H9 (cell line): ENCODE results near the gene SPNS3. TPM values are rescaled to one million over a fixed set of nuclear protein-coding genes. Genes with fewer than 3 reads are reported as not detected.

Experiments used
- DNase-seq: peaks from one replicate; pipeline ENCODE4 v3.0.0-alpha.2; 2017
- H2AFZ ChIP-seq: one replicate; pipeline ENCODE4 v1.6.1; 2013; ENCODE audit warnings: mild to moderate bottlenecking, low read length, control low read depth, moderate library complexity
- H2AK5ac ChIP-seq: 2 replicates; pipeline ENCODE4 v1.6.1; 2013; ENCODE audit warnings: low read length, control low read depth, mixed read lengths; ENCODE audit not compliant: insufficient read length
- H2BK120ac ChIP-seq: one replicate; pipeline ENCODE4 v1.6.1; 2013; ENCODE audit warnings: low read depth, mild to moderate bottlenecking, low read length, control low read depth, inconsistent platforms; ENCODE audit not compliant: poor library complexity, severe bottlenecking
- H2BK12ac ChIP-seq: 2 replicates; pipeline ENCODE4 v1.6.1; 2013; ENCODE audit warnings: low read length, control low read depth, mixed read lengths, low read depth; ENCODE audit not compliant: insufficient read length
- H2BK15ac ChIP-seq: 2 replicates; pipeline ENCODE4 v1.6.1; 2013; ENCODE audit warnings: low read depth, low read length, control low read depth
- H2BK20ac ChIP-seq: one replicate; pipeline ENCODE4 v1.6.1; 2013; ENCODE audit warnings: low read depth, mild to moderate bottlenecking, low read length, control low read depth, inconsistent platforms; ENCODE audit not compliant: poor library complexity, severe bottlenecking
- H2BK5ac ChIP-seq: 2 replicates; pipeline ENCODE4 v1.6.1; 2013; ENCODE audit warnings: low read length, control low read depth, mixed read lengths; ENCODE audit not compliant: insufficient read length
- H3K14ac ChIP-seq: 2 replicates; pipeline ENCODE4 v1.6.1; 2013; ENCODE audit warnings: low read length, control low read depth; ENCODE audit not compliant: insufficient read depth
- H3K18ac ChIP-seq: 2 replicates; pipeline ENCODE4 v1.6.1; 2013; ENCODE audit warnings: low read depth, mild to moderate bottlenecking, mixed read lengths, low read length, control low read depth; ENCODE audit not compliant: insufficient read length
- H3K23ac ChIP-seq: 2 replicates; pipeline ENCODE4 v1.6.1; 2013; ENCODE audit warnings: low read length, control low read depth, mixed read lengths, low read depth; ENCODE audit not compliant: insufficient read length
- H3K23me2 ChIP-seq: 2 replicates; pipeline ENCODE4 v1.6.1; 2013; ENCODE audit warnings: low read depth, mild to moderate bottlenecking, mixed read lengths, low read length, control low read depth; ENCODE audit not compliant: insufficient read length, poor library complexity, severe bottlenecking
- H3K27ac ChIP-seq: 2 replicates; pipeline ENCODE4 v1.5.1; 2013; ENCODE audit warnings: low read length, control low read depth, mixed read lengths, low read depth; ENCODE audit not compliant: insufficient read length
- H3K27me3 ChIP-seq: 2 replicates; pipeline ENCODE4 v1.6.1; 2013; ENCODE audit warnings: low read length, control low read depth, inconsistent platforms; ENCODE audit not compliant: insufficient read depth
- H3K4ac ChIP-seq: 2 replicates; pipeline ENCODE4 v1.6.1; 2013; ENCODE audit warnings: low read depth, mild to moderate bottlenecking, control low read depth, inconsistent platforms, low read length, moderate library complexity
- H3K4me1 ChIP-seq: 2 replicates; pipeline ENCODE4 v1.6.1; 2013; ENCODE audit warnings: low read length, control low read depth, inconsistent platforms; ENCODE audit not compliant: insufficient read depth
- H3K4me2 ChIP-seq: 2 replicates; pipeline ENCODE4 v1.6.1; 2013; ENCODE audit warnings: low read length, control low read depth, mixed read lengths; ENCODE audit not compliant: insufficient read length, insufficient read depth
- H3K56ac ChIP-seq: 2 replicates; pipeline ENCODE4 v1.6.1; 2013; ENCODE audit warnings: low read depth, mild to moderate bottlenecking, mixed read lengths, low read length, control low read depth; ENCODE audit not compliant: insufficient read length
- H3K79me1 ChIP-seq: 2 replicates; pipeline ENCODE4 v1.6.1; 2013; ENCODE audit warnings: low read depth, mild to moderate bottlenecking, moderate library complexity, low read length, control low read depth, inconsistent platforms; ENCODE audit not compliant: insufficient read depth, poor library complexity, severe bottlenecking
- H3K79me2 ChIP-seq: 2 replicates; pipeline ENCODE4 v1.6.1; 2013; ENCODE audit warnings: low read length, control low read depth, inconsistent platforms; ENCODE audit not compliant: insufficient read depth
- H3K9ac ChIP-seq: 2 replicates; pipeline ENCODE4 v1.6.1; 2013; ENCODE audit warnings: low read length, control low read depth, mixed read lengths; ENCODE audit not compliant: insufficient read length; ENCODE audit errors: extremely low read depth
- H3K9me3 ChIP-seq: one replicate; pipeline ENCODE4 v1.6.1; 2013; ENCODE audit warnings: low read depth, low read length, inconsistent platforms; ENCODE audit not compliant: control insufficient read depth
- H3T11ph ChIP-seq: one replicate; pipeline ENCODE4 v1.6.1; 2013; ENCODE audit warnings: mild to moderate bottlenecking, low read length, control low read depth, inconsistent platforms
- H4K20me1 ChIP-seq: one replicate; pipeline ENCODE4 v1.6.1; 2013; ENCODE audit not compliant: control insufficient read depth, insufficient read length, insufficient read depth
- H4K5ac ChIP-seq: 2 replicates; pipeline ENCODE4 v1.6.1; 2013; ENCODE audit warnings: low read depth, mild to moderate bottlenecking, mixed read lengths, low read length, control low read depth; ENCODE audit not compliant: insufficient read length
- H4K8ac ChIP-seq: replicated peaks from 2 replicates; pipeline ENCODE4 v1.6.1; 2013; ENCODE audit warnings: low read length, control low read depth, mixed read lengths, low read depth; ENCODE audit not compliant: insufficient read length
- H4K91ac ChIP-seq: 2 replicates; pipeline ENCODE4 v1.6.1; 2013; ENCODE audit warnings: low read depth, mild to moderate bottlenecking, moderate library complexity, mixed read lengths, low read length, control low read depth; ENCODE audit not compliant: insufficient read length
- H3K27ac Mint-ChIP-seq, 3 experiments: 2 replicates in 2 of 3; 3 replicates in 1 of 3; pipeline ENCODE4 v1.8.0; 2020 to 2021; ENCODE audit warnings: mixed read lengths in 3 of 3, mild to moderate bottlenecking in 1 of 3, moderate library complexity in 1 of 3
- H3K27me3 Mint-ChIP-seq: 2 replicates; pipeline ENCODE4 v1.8.0; 2021; ENCODE audit warnings: low read depth, mild to moderate bottlenecking, moderate library complexity, mixed read lengths
- H3K36me3 Mint-ChIP-seq, 3 experiments: 2 replicates in 2 of 3; 3 replicates in 1 of 3; pipeline ENCODE4 v1.8.0; 2020 to 2021; ENCODE audit warnings: low read depth in 3 of 3, mixed read lengths in 3 of 3; ENCODE audit not compliant: insufficient read depth in 1 of 3
- H3K4me1 Mint-ChIP-seq, 2 experiments: 2 replicates each; pipeline ENCODE4 v1.8.0; 2020; ENCODE audit warnings: mixed read lengths in 2 of 2
- H3K4me3 Mint-ChIP-seq, 2 experiments: 2 replicates in 1 of 2; 3 replicates in 1 of 2; pipeline ENCODE4 v1.8.0; 2020 to 2021; ENCODE audit warnings: mild to moderate bottlenecking in 2 of 2, mixed read lengths in 2 of 2, moderate library complexity in 1 of 2
- H3K9me3 Mint-ChIP-seq, 2 experiments: 2 replicates in 1 of 2; 3 replicates in 1 of 2; pipeline ENCODE4 v1.8.0; 2020; ENCODE audit warnings: mild to moderate bottlenecking in 2 of 2, mixed read lengths in 2 of 2, moderate library complexity in 1 of 2
- WGBS: extraction: QIAGEN DNeasy Blood & Tissue Kit; methylation state at CpG from one replicate; pipeline ENCODE4 v1.1.7; 2013; ENCODE audit warnings: missing lambda C conversion rate, low lambda C conversion rate, mixed read lengths; ENCODE audit not compliant: insufficient read length; ENCODE audit errors: extremely low coverage; 5-methylcytosine and 5-hydroxymethylcytosine counted together
- total RNA-seq: library from RNA; stranded (reverse); gene quantifications from 2 replicates; pipeline ENCODE4 v1.2.1, GENCODE V29; 2021
- TF ChIP-seq, protein P1 (sequence below): fragments of 200-600 bp; sonication (generic); conservative IDR thresholded peaks from 3 replicates; pipeline ENCODE4 v1.8.0; 2021; ENCODE audit warnings: antibody characterized with exemption, mild to moderate bottlenecking

Gene SPNS3
- total RNA-seq, 1 experiment from 2014 or later, result not detected

DNA sequence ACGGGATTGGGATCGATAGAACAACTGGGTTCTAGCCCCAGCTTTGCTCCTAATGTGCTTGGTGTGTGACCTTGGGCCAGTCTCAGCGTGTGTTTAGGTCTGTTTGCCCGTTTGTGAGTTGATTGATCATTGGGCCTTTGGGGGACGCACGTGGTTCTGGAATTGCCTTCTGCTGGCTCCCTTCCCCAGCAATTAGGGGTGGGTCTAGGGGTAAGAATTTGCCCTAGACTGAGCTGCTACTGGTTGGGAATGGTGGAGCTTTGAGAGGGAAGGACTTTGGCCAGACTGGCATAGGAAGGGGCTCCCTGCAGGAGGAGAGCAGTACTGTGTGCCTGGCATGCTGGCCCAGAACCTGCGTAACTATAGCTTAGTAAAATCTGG is 66.4 kb downstream of the SPNS3 start:
- H3K23ac ChIP-seq, result no peak overlapping the region
- DNase-seq, result no peak
- no peaks in the 10 kb centered on the region for H3K36me3 Mint-ChIP-seq
- peaks cover 22% of the 10 kb centered on the region for H3K27me3 ChIP-seq
- no peak overlapping the region for H3K56ac ChIP-seq
- WGBS, result no CpG with 5 or more reads among the region's 7 CpGs
- peak overlapping the region; percentile 80 for H3K4me2 ChIP-seq
- H2BK5ac ChIP-seq, result no peak overlapping the region
- no peaks in the 10 kb centered on the region for H3K79me1 ChIP-seq
- H2BK120ac ChIP-seq, result no peak overlapping the region
- no peak overlapping the region for H3K14ac ChIP-seq
- TF ChIP-seq, protein P1, sequence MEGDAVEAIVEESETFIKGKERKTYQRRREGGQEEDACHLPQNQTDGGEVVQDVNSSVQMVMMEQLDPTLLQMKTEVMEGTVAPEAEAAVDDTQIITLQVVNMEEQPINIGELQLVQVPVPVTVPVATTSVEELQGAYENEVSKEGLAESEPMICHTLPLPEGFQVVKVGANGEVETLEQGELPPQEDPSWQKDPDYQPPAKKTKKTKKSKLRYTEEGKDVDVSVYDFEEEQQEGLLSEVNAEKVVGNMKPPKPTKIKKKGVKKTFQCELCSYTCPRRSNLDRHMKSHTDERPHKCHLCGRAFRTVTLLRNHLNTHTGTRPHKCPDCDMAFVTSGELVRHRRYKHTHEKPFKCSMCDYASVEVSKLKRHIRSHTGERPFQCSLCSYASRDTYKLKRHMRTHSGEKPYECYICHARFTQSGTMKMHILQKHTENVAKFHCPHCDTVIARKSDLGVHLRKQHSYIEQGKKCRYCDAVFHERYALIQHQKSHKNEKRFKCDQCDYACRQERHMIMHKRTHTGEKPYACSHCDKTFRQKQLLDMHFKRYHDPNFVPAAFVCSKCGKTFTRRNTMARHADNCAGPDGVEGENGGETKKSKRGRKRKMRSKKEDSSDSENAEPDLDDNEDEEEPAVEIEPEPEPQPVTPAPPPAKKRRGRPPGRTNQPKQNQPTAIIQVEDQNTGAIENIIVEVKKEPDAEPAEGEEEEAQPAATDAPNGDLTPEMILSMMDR, result no peak
- no peak overlapping the region for H3K27ac Mint-ChIP-seq
- H2BK20ac ChIP-seq, result no peak overlapping the region
- no peak overlapping the region for H2AFZ ChIP-seq
- H4K20me1 ChIP-seq, result no peaks in the 10 kb centered on the region
- H2BK15ac ChIP-seq, result no peak overlapping the region
- H3K27me3 Mint-ChIP-seq, result peaks cover 79% of the 10 kb centered on the region
- H2BK12ac ChIP-seq, result no peak overlapping the region
- no peaks in the 10 kb centered on the region for H3K4me1 ChIP-seq
- H3K4me1 Mint-ChIP-seq, result peaks cover 17 to 25% of the 10 kb centered on the region in 2 experiments
- H3K9ac ChIP-seq, result no peak overlapping the region
- peak overlapping the region; percentile 68 to 88 for H3K4me3 Mint-ChIP-seq
- no peak overlapping the region for H4K91ac ChIP-seq
- H3K23me2 ChIP-seq, result peaks cover 11% of the 10 kb centered on the region
- no peak overlapping the region for H4K5ac ChIP-seq
- no peak overlapping the region for H3K18ac ChIP-seq
- H4K8ac ChIP-seq, result no peak overlapping the region
- no peaks in the 10 kb centered on the region for H3K9me3 ChIP-seq
- no peak overlapping the region for H3K4ac ChIP-seq
- no peaks in the 10 kb centered on the region for H3K79me2 ChIP-seq
- no peak overlapping the region for H3K27ac ChIP-seq
- H3T11ph ChIP-seq, result no peak overlapping the region
- H3K9me3 Mint-ChIP-seq, result no peaks in the 10 kb centered on the region; a peak in 1 of 5 replicates
- no peak overlapping the region for H2AK5ac ChIP-seq
